Lower leg skin (tissue), 3 donors: Measurements from ENCODE around the gene SF3B5.

Experiments used
- POLR2A ChIP-seq, 2 donors: fragments of 450-650 bp; IDR thresholded peaks; one replicate each; pipeline ENCODE4 v1.6.1; 2016 to 2017; ENCODE audit warnings: antibody characterized with exemption in 2 of 2, mild to moderate bottlenecking in 1 of 2, moderate library complexity in 1 of 2
- TF ChIP-seq, protein P1 (sequence below), 3 donors: fragments of 450-650 bp; IDR thresholded peaks; one replicate each; pipeline ENCODE4 v1.5.1; 2016; ENCODE audit warnings: antibody characterized with exemption in 3 of 3, mild to moderate bottlenecking in 3 of 3, moderate library complexity in 2 of 3

DNA sequence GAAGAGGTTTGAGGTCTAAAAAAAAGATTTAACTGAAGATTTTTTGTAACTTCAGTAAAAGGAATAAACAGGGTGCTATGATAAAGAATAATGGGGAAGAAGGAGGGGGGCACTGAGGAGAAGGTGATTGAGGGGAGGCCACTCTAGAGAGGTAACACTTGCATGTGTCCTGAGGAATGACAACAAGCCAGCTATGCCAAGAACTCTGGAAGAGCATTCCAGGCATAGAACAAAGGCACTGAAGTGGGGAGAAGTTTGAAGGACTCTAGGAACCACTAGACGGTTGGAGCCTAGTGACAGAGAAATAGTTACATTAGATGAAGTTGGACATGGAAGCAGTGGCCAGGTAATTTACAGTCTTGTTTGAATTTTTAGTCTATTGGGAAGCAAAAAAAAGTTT lies 10.8 kb upstream of the SF3B5 start:
- TF ChIP-seq, protein P1, sequence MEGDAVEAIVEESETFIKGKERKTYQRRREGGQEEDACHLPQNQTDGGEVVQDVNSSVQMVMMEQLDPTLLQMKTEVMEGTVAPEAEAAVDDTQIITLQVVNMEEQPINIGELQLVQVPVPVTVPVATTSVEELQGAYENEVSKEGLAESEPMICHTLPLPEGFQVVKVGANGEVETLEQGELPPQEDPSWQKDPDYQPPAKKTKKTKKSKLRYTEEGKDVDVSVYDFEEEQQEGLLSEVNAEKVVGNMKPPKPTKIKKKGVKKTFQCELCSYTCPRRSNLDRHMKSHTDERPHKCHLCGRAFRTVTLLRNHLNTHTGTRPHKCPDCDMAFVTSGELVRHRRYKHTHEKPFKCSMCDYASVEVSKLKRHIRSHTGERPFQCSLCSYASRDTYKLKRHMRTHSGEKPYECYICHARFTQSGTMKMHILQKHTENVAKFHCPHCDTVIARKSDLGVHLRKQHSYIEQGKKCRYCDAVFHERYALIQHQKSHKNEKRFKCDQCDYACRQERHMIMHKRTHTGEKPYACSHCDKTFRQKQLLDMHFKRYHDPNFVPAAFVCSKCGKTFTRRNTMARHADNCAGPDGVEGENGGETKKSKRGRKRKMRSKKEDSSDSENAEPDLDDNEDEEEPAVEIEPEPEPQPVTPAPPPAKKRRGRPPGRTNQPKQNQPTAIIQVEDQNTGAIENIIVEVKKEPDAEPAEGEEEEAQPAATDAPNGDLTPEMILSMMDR (IDR thresholded peaks at IDR 0.05): no peak
- TF ChIP-seq POLR2A (IDR thresholded peaks at IDR 0.05): no peak
